GM19328 (cell line): ENCODE measurements around the gene DDX23.

Experiments used
- ATAC-seq: cut with Tn5 transposase; IDR thresholded peaks from one replicate; pipeline ENCODE4 v1.9.1; 2021; ENCODE audit warnings: mild to moderate bottlenecking, moderate library complexity; ENCODE audit not compliant: unreplicated experiment

Gene DDX23

GRCh38 chr12:48800971-48801370 lies 51.0 kb downstream of the DDX23 start:
- no peak for ATAC-seq

GRCh38 chr12:48800457-48800856 lies 51.5 kb downstream of the DDX23 start:
- no peak for ATAC-seq

GRCh38 chr12:48796976-48797375 lies 55.0 kb downstream of the DDX23 start:
- no peak for ATAC-seq

- no peak for ATAC-seq
Observed at GRCh38 chr12:48795550-48796455, 56.2 kb downstream of the DDX23 start.

- ATAC-seq, result no peak
Observed at GRCh38 chr12:48794870-48795269, 57.1 kb downstream of the DDX23 start.

GRCh38 chr12:48793696-48794095 lies 58.3 kb downstream of the DDX23 start:
- no peak for ATAC-seq

- no peak for ATAC-seq
Observed at GRCh38 chr12:48789858-48790326, 62.1 kb downstream of the DDX23 start.

GRCh38 chr12:48788854-48789775 lies 62.8 kb downstream of the DDX23 start, which contains the start of gene ADCY6:
Gene ADCY6, minus strand, starts transcription at chr12:48789089. Its CDS starts 5,655 bp downstream, at chr12:48783434.
- ATAC-seq, result no peak

GRCh38 chr12:48788524-48788853 lies 63.5 kb downstream of the DDX23 start:
- ATAC-seq, result no peak

- no peak for ATAC-seq
Observed at GRCh38 chr12:48787791-48788523, 64.0 kb downstream of the DDX23 start.

GRCh38 chr12:48786591-48787544 lies 65.1 kb downstream of the DDX23 start:
- ATAC-seq, result no peak

- ATAC-seq, result no peak
Observed at GRCh38 chr12:48783432-48783831, 68.5 kb downstream of the DDX23 start.

GRCh38 chr12:48782457-48783395 lies 69.2 kb downstream of the DDX23 start:
- ATAC-seq, result no peak

- no peak for ATAC-seq
Observed at GRCh38 chr12:48781750-48782456, 70.1 kb downstream of the DDX23 start.

GRCh38 chr12:48780381-48781025 lies 71.5 kb downstream of the DDX23 start:
- no peak for ATAC-seq

- no peak for ATAC-seq
Observed at GRCh38 chr12:48779869-48780268, 72.1 kb downstream of the DDX23 start.
